Raji (cell line): ENCODE measurements around the gene WWOX.

Experiments used
- POLR2A ChIP-seq: IDR thresholded peaks from 2 replicates; pipeline ENCODE4 v1.6.1; 2011; ENCODE audit warnings: low read depth, low read length, control low read depth; ENCODE audit not compliant: insufficient read depth

The WWOX gene

GRCh38 chr16:78325468-78326352 is 226.3 kb downstream of the WWOX start:
- no peak for TF ChIP-seq POLR2A

GRCh38 chr16:78326731-78327130 is 227.3 kb downstream of the WWOX start:
- no peak for TF ChIP-seq POLR2A

- TF ChIP-seq POLR2A = no peak
Measured at GRCh38 chr16:78331731-78332130, 232.3 kb downstream of the WWOX start.

GRCh38 chr16:78333808-78334207 is 234.4 kb downstream of the WWOX start:
- no peak for TF ChIP-seq POLR2A

GRCh38 chr16:78340590-78340989 is 241.1 kb downstream of the WWOX start:
- no peak for TF ChIP-seq POLR2A

- no peak for TF ChIP-seq POLR2A
Measured at GRCh38 chr16:78348068-78348467, 248.6 kb downstream of the WWOX start.

- TF ChIP-seq POLR2A = no peak
Measured at GRCh38 chr16:78348886-78349285, 249.4 kb downstream of the WWOX start.

- no peak for TF ChIP-seq POLR2A
Measured at GRCh38 chr16:78352184-78352583, 252.7 kb downstream of the WWOX start.

GRCh38 chr16:78353640-78354275 is 254.3 kb downstream of the WWOX start:
- TF ChIP-seq POLR2A = no peak

- TF ChIP-seq POLR2A = no peak
Measured at GRCh38 chr16:78362524-78363135, 263.2 kb downstream of the WWOX start.

- no peak for TF ChIP-seq POLR2A
Measured at GRCh38 chr16:78363843-78364555, 264.5 kb downstream of the WWOX start.

- no peak for TF ChIP-seq POLR2A
Measured at GRCh38 chr16:78364556-78364880, 265.1 kb downstream of the WWOX start.

- no peak for TF ChIP-seq POLR2A
Measured at GRCh38 chr16:78365366-78365765, 265.9 kb downstream of the WWOX start.

- TF ChIP-seq POLR2A = no peak
Measured at GRCh38 chr16:78368121-78369102, 269.0 kb downstream of the WWOX start.

- TF ChIP-seq POLR2A = no peak
Measured at GRCh38 chr16:78372277-78372676, 272.8 kb downstream of the WWOX start.
